Liver (tissue), 9 donors: ENCODE data around the gene AP2A2. TPM values are rescaled to one million over a fixed set of nuclear protein-coding genes. Genes with fewer than 3 reads are reported as not detected.

ENCODE experiments used
- DNase-seq: peaks from one replicate; pipeline ENCODE4 v3.0.0-alpha.2; 2017; ENCODE audit warnings: low spot score
- H3K27ac ChIP-seq, 2 donors: one replicate each; pipeline ENCODE4 v1.7.0; 2013; ENCODE audit warnings: inconsistent platforms in 2 of 2, low read length in 2 of 2, control low read depth in 1 of 2, low read depth in 1 of 2, mild to moderate bottlenecking in 1 of 2
- H3K27me3 ChIP-seq, 4 donors: one replicate each; pipeline versions ENCODE4 v1.6.1 to v1.7.0; 2013; ENCODE audit warnings: low read length in 3 of 4, inconsistent platforms in 1 of 4, mild to moderate bottlenecking in 1 of 4, moderate library complexity in 1 of 4; ENCODE audit not compliant: control insufficient read depth in 4 of 4, insufficient read depth in 4 of 4
- H3K36me3 ChIP-seq, 4 donors: one replicate each; pipeline versions ENCODE4 v1.6.1 to v1.7.0; 2013; ENCODE audit warnings: low read length in 3 of 4, mild to moderate bottlenecking in 3 of 4, low read depth in 1 of 4, moderate library complexity in 1 of 4; ENCODE audit not compliant: control insufficient read depth in 4 of 4, insufficient read depth in 3 of 4
- H3K4me1 ChIP-seq, 4 donors: one replicate each; pipeline versions ENCODE4 v1.6.1 to v1.7.0; 2013; ENCODE audit warnings: low read length in 3 of 4, mild to moderate bottlenecking in 3 of 4, moderate library complexity in 1 of 4; ENCODE audit not compliant: control insufficient read depth in 4 of 4, insufficient read depth in 4 of 4
- H3K4me3 ChIP-seq, 3 donors: one replicate each; pipeline versions ENCODE4 v1.6.1 to v1.7.0; 2013; ENCODE audit warnings: low read length in 3 of 3, control low read depth in 1 of 3, low read depth in 1 of 3, mild to moderate bottlenecking in 1 of 3
- H3K9ac ChIP-seq, 2 donors: one replicate each; pipeline ENCODE4 v1.7.0; 2013; ENCODE audit warnings: low read length in 2 of 2, mild to moderate bottlenecking in 2 of 2, moderate library complexity in 2 of 2, control low read depth in 1 of 2, low read depth in 1 of 2
- H3K9me3 ChIP-seq, 4 donors: one replicate each; pipeline versions ENCODE4 v1.6.1 to v1.7.0; 2013; ENCODE audit warnings: low read length in 3 of 4; ENCODE audit not compliant: control insufficient read depth in 4 of 4
- ATF3 ChIP-seq: IDR thresholded peaks from 2 replicates; pipeline ENCODE4 v1.6.1; 2016; ENCODE audit warnings: antibody characterized with exemption
- CTCF ChIP-seq: fragments of 150-350 bp; IDR thresholded peaks from 2 replicates; pipeline ENCODE4 v1.5.1; 2017; ENCODE audit warnings: improper control_type of control experiment, low read depth, low read length; ENCODE audit not compliant: missing input control
- EGR1 ChIP-seq, 2 donors: IDR thresholded peaks; 2 replicates each; pipeline ENCODE4 v1.6.1; 2016 to 2018; ENCODE audit warnings: antibody characterized with exemption in 2 of 2, low read depth in 2 of 2
- FOXA1 ChIP-seq: IDR thresholded peaks from 2 replicates; pipeline ENCODE4 v1.6.1; 2016; ENCODE audit warnings: antibody characterized with exemption
- FOXA2 ChIP-seq: IDR thresholded peaks from 2 replicates; pipeline ENCODE4 v1.6.1; 2016; ENCODE audit warnings: antibody characterized with exemption
- GABPA ChIP-seq, 2 donors: IDR thresholded peaks in 1 of 2; conservative IDR thresholded peaks in 1 of 2; 2 replicates each; pipeline ENCODE4 v1.6.1; 2016; ENCODE audit warnings: antibody characterized with exemption in 2 of 2, mild to moderate bottlenecking in 1 of 2, moderate library complexity in 1 of 2
- HNF4A ChIP-seq, 2 donors: conservative IDR thresholded peaks; 2 replicates each; pipeline ENCODE4 v1.6.1; 2016; ENCODE audit warnings: antibody characterized with exemption in 2 of 2, mild to moderate bottlenecking in 2 of 2
- HNF4G ChIP-seq: IDR thresholded peaks from 2 replicates; pipeline ENCODE4 v1.6.1; 2016; ENCODE audit warnings: antibody characterized with exemption
- JUND ChIP-seq, 2 donors: IDR thresholded peaks; 2 replicates each; pipeline ENCODE4 v1.6.1; 2016; ENCODE audit warnings: antibody characterized with exemption in 2 of 2
- MAX ChIP-seq: IDR thresholded peaks from 2 replicates; pipeline ENCODE4 v1.6.1; 2016; ENCODE audit warnings: antibody characterized with exemption
- NR2F2 ChIP-seq: IDR thresholded peaks from 2 replicates; pipeline ENCODE4 v1.6.1; 2016; ENCODE audit warnings: antibody characterized with exemption
- RAD21 ChIP-seq, 2 donors: IDR thresholded peaks; 2 replicates each; pipeline ENCODE4 v1.6.1; 2016; ENCODE audit warnings: antibody characterized with exemption in 2 of 2, mild to moderate bottlenecking in 2 of 2
- REST ChIP-seq: IDR thresholded peaks from 2 replicates; pipeline ENCODE4 v1.6.1; 2016; ENCODE audit warnings: antibody characterized with exemption, mild to moderate bottlenecking
- RXRA ChIP-seq, 2 donors: IDR thresholded peaks; 2 replicates each; pipeline ENCODE4 v1.6.1; 2017 to 2018; ENCODE audit warnings: antibody characterized with exemption in 2 of 2, mild to moderate bottlenecking in 1 of 2
- SP1 ChIP-seq: IDR thresholded peaks from 2 replicates; pipeline ENCODE4 v1.6.1; 2018; ENCODE audit warnings: antibody characterized with exemption, mild to moderate bottlenecking
- TAF1 ChIP-seq: conservative IDR thresholded peaks from 2 replicates; pipeline ENCODE4 v1.6.1; 2016; ENCODE audit warnings: antibody characterized with exemption, mild to moderate bottlenecking
- YY1 ChIP-seq: IDR thresholded peaks from 2 replicates; pipeline ENCODE4 v1.6.1; 2016; ENCODE audit warnings: antibody characterized with exemption, mild to moderate bottlenecking
- ZBTB33 ChIP-seq: IDR thresholded peaks from 2 replicates; pipeline ENCODE4 v1.6.1; 2016; ENCODE audit warnings: antibody characterized with exemption
- WGBS: extraction: QIAGEN DNeasy Blood & Tissue Kit; methylation state at CpG from one replicate; pipeline ENCODE4 v1.1.7; 2013; 5-methylcytosine and 5-hydroxymethylcytosine counted together
- polyA plus RNA-seq, 2 donors: library from polyadenylated mRNA; stranded (reverse) in 1 of 2; unstranded in 1 of 2; fragments of 200-250 nt in 1 of 2; fragments of >200 nt in 1 of 2; fragmentation: Nextera tagmentation in 1 of 2; extraction: Ambion mirVana in 1 of 2; gene quantifications; one replicate each; pipeline versions ENCODE4 v1.2.1 to v1.2.3, GENCODE V29; 2013 to 2015
- total RNA-seq, 2 donors: library from RNA; depleted of rRNA; stranded (reverse); fragments of >200 nt; gene quantifications; one replicate each; pipeline ENCODE4 v1.2.3, GENCODE V29; 2014
- donor health status: healthy.
- donor health status: healthy.
- donor health status: healthy.
- donor health status: healthy.
- donor health status: healthy.

AP2A2 gene
- total and polyA plus RNA-seq, 4 donors, result 20.5 to 39.7 (median 23.8) TPM

DNA sequence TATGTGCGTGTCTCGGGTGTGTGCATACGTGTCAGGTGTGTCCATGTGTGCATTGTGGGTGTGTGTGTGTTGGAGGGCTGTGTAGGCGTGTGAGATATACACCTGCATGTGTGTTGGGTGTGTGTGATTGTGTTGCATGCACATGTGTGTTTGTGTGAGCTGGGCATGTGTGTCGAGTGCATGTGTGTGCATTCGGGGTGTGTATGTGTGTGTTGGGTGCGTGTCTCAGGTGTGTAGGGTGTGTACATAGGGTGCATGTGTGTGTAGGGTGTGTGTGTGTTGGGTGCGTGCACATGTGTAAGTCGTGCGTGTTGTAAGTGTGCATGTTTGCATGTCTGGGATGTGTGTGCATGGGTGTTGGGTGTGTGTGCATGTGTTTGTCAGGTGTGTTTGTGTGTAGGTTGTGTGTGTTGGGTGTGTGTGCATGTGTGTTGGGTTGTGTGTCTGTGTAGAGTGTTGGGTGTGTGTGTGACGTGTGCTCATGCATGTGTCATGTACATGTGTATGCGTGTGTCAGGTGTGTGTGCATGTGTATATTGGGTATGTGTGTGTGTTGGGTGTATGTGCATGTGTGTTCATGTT, 106.7 kb downstream of the AP2A2 start (continued):
- TF ChIP-seq JUND (IDR thresholded peaks at IDR 0.05), result no peak

- H3K9ac ChIP-seq, result no peak overlapping the region
- DNase-seq, result no peak
- 85% methylated on average over 38 of the region's 38 CpGs for WGBS
- H3K9me3 ChIP-seq, result no peaks in the 10 kb centered on the region
- no peak for TF ChIP-seq FOXA1
- no peak for TF ChIP-seq EGR1 (IDR thresholded peaks at IDR 0.05; ENCODE audit: low read depth in 2 of 2)
- no peak for TF ChIP-seq GABPA (IDR thresholded peaks at IDR 0.05 in 1 of 2, conservative IDR thresholded peaks at IDR 0.05 in 1 of 2)
- TF ChIP-seq MAX, result no peak
- TF ChIP-seq TAF1, result no peak
- TF ChIP-seq HNF4G, result no peak
- no peak for TF ChIP-seq REST
- no peak for TF ChIP-seq RXRA (IDR thresholded peaks at IDR 0.05)
- TF ChIP-seq SP1, result no peak
- no peak for TF ChIP-seq NR2F2
- TF ChIP-seq RAD21 (IDR thresholded peaks at IDR 0.05), result no peak
- no peak for TF ChIP-seq YY1
- TF ChIP-seq FOXA2, result no peak
- TF ChIP-seq JUND (IDR thresholded peaks at IDR 0.05), result no peak
- TF ChIP-seq HNF4A (conservative IDR thresholded peaks at IDR 0.05), result no peak
- TF ChIP-seq ATF3, result no peak
- no peak for TF ChIP-seq ZBTB33
- no peak for TF ChIP-seq CTCF
- no peaks in the 10 kb centered on the region for H3K36me3 ChIP-seq
- H3K4me3 ChIP-seq, result no peak overlapping the region
- H3K27me3 ChIP-seq, result no peaks in the 10 kb centered on the region
- H3K27ac ChIP-seq, result no peak overlapping the region
- no peaks in the 10 kb centered on the region for H3K4me1 ChIP-seq
These were observed 107.5 kb downstream of the AP2A2 start for GRCh38 chr11:1033016-1033798.
